ENCODE results near the gene OR51B5.

DNA sequence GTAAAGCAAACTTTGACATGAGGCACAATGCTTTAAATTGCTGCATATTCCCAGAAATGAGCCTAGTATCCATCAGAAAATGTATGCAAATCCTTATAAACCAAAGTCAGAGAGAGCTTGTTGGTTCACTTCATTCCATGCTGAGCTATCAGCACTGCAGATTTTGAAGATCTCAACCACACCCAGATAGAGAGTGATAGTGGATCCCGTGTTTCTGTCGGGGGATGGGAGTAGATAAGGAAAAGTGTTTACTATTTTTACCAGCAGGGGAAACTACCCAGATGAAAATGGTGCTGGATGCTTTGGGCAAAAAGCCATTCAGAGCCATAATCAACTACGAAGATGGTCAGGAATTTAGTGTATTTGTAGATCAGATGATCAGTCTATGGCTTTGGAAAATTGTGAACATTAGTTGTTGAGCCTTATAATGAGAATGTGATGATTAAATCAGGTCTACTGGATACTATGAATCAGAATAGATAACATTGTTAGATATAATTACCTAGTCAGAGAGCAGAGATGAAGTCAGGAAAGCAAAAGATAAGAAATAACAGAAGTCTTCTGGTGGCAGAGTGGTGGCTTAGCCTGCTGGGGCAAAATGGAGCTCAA is 18.8 kb upstream of the OR51B5 start:
- TF ChIP-seq, protein P1, sequence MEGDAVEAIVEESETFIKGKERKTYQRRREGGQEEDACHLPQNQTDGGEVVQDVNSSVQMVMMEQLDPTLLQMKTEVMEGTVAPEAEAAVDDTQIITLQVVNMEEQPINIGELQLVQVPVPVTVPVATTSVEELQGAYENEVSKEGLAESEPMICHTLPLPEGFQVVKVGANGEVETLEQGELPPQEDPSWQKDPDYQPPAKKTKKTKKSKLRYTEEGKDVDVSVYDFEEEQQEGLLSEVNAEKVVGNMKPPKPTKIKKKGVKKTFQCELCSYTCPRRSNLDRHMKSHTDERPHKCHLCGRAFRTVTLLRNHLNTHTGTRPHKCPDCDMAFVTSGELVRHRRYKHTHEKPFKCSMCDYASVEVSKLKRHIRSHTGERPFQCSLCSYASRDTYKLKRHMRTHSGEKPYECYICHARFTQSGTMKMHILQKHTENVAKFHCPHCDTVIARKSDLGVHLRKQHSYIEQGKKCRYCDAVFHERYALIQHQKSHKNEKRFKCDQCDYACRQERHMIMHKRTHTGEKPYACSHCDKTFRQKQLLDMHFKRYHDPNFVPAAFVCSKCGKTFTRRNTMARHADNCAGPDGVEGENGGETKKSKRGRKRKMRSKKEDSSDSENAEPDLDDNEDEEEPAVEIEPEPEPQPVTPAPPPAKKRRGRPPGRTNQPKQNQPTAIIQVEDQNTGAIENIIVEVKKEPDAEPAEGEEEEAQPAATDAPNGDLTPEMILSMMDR (IDR thresholded peaks at IDR 0.05; ENCODE audit: low read depth, low read length, missing input control): no peak
- TF ChIP-seq, protein P2, sequence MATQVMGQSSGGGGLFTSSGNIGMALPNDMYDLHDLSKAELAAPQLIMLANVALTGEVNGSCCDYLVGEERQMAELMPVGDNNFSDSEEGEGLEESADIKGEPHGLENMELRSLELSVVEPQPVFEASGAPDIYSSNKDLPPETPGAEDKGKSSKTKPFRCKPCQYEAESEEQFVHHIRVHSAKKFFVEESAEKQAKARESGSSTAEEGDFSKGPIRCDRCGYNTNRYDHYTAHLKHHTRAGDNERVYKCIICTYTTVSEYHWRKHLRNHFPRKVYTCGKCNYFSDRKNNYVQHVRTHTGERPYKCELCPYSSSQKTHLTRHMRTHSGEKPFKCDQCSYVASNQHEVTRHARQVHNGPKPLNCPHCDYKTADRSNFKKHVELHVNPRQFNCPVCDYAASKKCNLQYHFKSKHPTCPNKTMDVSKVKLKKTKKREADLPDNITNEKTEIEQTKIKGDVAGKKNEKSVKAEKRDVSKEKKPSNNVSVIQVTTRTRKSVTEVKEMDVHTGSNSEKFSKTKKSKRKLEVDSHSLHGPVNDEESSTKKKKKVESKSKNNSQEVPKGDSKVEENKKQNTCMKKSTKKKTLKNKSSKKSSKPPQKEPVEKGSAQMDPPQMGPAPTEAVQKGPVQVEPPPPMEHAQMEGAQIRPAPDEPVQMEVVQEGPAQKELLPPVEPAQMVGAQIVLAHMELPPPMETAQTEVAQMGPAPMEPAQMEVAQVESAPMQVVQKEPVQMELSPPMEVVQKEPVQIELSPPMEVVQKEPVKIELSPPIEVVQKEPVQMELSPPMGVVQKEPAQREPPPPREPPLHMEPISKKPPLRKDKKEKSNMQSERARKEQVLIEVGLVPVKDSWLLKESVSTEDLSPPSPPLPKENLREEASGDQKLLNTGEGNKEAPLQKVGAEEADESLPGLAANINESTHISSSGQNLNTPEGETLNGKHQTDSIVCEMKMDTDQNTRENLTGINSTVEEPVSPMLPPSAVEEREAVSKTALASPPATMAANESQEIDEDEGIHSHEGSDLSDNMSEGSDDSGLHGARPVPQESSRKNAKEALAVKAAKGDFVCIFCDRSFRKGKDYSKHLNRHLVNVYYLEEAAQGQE (IDR thresholded peaks at IDR 0.05): no peak
- TF ChIP-seq, protein P3, sequence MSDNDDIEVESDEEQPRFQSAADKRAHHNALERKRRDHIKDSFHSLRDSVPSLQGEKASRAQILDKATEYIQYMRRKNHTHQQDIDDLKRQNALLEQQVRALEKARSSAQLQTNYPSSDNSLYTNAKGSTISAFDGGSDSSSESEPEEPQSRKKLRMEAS (IDR thresholded peaks at IDR 0.05): no peak
- TF ChIP-seq GABPA (IDR thresholded peaks at IDR 0.05 in 1 of 2, conservative IDR thresholded peaks at IDR 0.05 in 1 of 2) (no peak), RAD21 (IDR thresholded peaks at IDR 0.05) (no peak), TAF1 (conservative IDR thresholded peaks at IDR 0.05) (no peak), NR2F2 (IDR thresholded peaks at IDR 0.05) (no peak), YY1 (IDR thresholded peaks at IDR 0.05) (no peak), EGR1 (IDR thresholded peaks at IDR 0.05; ENCODE audit: low read depth in 2 of 2) (no peak), RXRA (IDR thresholded peaks at IDR 0.05) (no peak), HNF4A (conservative IDR thresholded peaks at IDR 0.05) (no peak), SP1 (IDR thresholded peaks at IDR 0.05) (no peak)
- TF ChIP-seq, protein P4, sequence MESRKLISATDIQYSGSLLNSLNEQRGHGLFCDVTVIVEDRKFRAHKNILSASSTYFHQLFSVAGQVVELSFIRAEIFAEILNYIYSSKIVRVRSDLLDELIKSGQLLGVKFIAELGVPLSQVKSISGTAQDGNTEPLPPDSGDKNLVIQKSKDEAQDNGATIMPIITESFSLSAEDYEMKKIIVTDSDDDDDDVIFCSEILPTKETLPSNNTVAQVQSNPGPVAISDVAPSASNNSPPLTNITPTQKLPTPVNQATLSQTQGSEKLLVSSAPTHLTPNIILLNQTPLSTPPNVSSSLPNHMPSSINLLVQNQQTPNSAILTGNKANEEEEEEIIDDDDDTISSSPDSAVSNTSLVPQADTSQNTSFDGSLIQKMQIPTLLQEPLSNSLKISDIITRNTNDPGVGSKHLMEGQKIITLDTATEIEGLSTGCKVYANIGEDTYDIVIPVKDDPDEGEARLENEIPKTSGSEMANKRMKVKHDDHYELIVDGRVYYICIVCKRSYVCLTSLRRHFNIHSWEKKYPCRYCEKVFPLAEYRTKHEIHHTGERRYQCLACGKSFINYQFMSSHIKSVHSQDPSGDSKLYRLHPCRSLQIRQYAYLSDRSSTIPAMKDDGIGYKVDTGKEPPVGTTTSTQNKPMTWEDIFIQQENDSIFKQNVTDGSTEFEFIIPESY (IDR thresholded peaks at IDR 0.05): no peak
